Measurements from ENCODE around the gene TRNAU1AP.
"Not testable (repeated sequence)": the region's sequence is repeated elsewhere in the genome, so short reads cannot be mapped to it uniquely, and the experiment has no call there.

Gene TRNAU1AP

DNA sequence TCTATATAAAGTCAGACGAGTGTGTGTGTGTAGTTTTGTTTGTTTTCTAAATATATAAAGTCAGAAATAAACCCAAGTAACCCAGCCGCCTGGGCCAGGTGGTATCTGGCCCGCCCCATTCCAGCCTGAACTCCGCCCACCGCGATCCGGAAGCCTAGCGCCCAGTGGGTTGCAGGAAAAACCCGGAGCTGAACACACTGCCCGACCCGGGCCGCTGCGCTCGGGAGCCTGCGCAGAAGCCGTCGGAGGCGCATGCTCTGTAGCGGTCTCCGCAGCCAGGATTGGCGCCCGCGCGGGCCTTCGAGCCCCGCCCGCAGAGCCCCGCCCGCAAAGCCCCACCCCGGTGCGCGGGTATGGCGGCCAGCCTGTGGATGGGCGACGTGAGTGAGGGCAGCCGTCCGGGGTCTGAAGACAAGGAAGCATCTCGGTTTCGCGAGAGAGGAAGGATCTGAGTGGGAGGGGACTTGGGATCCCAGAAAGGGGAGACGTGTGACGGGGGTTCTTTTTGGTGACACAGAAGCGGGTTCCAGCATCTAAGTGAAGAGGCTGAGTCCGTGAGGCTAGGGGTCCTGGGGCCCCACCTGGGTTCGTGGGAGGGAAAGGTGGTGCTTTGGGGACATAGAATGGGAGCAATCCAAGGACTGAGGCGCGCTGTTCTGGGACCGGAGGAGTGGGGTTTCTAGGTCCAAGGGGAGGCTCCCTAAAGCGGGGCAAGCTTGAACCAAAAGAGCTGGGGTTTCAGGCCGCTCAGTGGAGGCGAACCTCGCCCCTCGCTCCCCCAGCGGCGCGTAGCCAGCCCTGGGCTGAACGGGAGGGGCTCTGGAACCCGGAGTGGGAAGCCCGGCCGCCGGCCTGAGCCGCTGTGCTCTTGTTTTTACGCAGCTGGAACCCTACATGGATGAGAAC, at the start of gene TRNAU1AP:
Gene TRNAU1AP, plus strand, starts transcription at position 328 of the 906 bp plus-strand sequence. Its CDS starts 26 bp downstream, at position 354.
- in situ Hi-C loops (cut with MboI; ENCODE audit: low sequenced_read_pairs), result no loop called here

GRCh38 chr1:28503117-28503516, 49.8 kb upstream of the TRNAU1AP start:
- in situ Hi-C loops (cut with MboI; ENCODE audit: low sequenced_read_pairs), result no loop called here

DNA sequence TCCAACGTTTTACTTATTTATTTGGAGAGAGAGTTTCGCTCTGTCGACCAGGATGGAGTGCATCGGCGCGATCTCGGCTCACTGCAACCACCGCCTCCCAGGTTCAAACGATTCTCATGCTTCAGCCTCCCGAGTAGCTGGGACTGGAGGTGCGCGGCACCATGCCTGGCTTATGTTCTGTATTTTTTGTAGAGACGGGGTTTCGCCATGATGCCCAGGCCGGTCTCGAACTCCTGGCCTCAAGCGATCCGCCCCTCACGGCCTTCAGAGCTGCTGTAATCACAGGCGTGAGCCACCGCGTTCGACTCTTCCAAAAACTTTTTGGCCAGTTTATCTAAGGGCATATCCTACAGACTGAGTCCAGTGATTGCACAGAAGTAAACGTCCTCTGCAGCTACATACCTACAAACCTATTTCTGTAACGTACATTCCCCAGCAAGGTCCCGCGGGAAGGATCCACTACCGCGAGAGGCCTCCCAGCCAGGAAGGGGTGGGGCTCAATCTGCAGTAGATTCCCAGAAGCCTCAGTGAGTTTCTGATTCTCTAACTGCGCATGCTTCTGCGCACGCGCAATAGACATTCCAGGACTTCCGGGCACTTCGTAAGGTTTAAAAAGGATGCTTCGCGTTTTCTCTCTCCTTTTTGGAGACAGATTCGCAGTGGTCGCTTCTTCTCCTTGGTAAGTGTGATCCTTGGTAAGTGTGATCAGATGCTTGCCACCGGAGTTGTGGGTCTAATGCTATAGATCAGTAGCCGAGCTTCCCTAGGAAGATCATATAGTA, 47.3 kb upstream of the TRNAU1AP start, which contains the start of gene RCC1:
Gene RCC1, plus strand, starts transcription at position 638 of the 782 bp plus-strand sequence. CDS start 23,824 bp downstream, outside the sequence.
- in situ Hi-C loops (cut with MboI; ENCODE audit: low sequenced_read_pairs), result no loop called here

GRCh38 chr1:28506907-28507246, 46.0 kb upstream of the TRNAU1AP start:
- in situ Hi-C loops (cut with MboI; ENCODE audit: low sequenced_read_pairs), result no loop called here

DNA sequence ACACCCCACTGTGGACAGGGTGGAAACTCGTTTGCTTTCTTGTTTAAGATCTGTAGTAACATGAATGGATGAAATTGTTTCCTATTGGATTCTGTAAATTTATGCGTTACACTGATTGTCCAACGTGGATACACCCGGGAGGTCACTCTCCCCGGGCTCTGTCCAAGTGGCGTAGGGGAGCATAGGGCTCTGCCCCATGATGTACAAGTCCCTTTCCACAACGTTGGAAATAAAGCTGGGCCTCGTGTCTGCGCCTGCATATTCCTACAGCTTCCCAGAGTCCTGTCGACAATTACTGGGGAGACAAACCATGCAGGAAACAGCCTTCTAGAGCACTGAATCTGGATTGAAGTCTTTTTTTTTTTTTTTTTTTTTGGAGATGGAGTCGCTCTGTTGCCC, 45.6 kb upstream of the TRNAU1AP start:
- in situ Hi-C loops (cut with MboI; ENCODE audit: low sequenced_read_pairs), result no loop called here

- in situ Hi-C loops (cut with MboI; ENCODE audit: low sequenced_read_pairs), result no loop called here
Observed at GRCh38 chr1:28507646-28508434, 45.0 kb upstream of the TRNAU1AP start.

DNA sequence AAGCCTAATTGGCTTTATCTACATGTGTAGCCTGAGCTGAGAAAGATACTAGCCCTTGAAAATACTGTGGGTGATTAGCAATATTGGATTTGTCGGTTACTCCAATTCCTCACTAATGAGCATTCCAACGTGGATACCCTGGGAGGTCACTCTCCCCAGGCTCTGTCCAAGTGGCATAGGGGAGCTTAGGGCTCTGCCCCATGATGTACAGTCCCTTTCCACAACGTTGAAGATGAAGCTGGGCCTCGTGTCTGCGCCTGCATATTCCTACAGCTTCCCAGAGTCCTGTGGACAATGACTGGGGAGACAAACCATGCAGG, 44.5 kb upstream of the TRNAU1AP start:
- in situ Hi-C loops (cut with MboI; ENCODE audit: low sequenced_read_pairs), result no loop called here

- in situ Hi-C loops (cut with MboI; ENCODE audit: low sequenced_read_pairs), result no loop called here
Observed at GRCh38 chr1:28509705-28510272, 43.1 kb upstream of the TRNAU1AP start.

DNA sequence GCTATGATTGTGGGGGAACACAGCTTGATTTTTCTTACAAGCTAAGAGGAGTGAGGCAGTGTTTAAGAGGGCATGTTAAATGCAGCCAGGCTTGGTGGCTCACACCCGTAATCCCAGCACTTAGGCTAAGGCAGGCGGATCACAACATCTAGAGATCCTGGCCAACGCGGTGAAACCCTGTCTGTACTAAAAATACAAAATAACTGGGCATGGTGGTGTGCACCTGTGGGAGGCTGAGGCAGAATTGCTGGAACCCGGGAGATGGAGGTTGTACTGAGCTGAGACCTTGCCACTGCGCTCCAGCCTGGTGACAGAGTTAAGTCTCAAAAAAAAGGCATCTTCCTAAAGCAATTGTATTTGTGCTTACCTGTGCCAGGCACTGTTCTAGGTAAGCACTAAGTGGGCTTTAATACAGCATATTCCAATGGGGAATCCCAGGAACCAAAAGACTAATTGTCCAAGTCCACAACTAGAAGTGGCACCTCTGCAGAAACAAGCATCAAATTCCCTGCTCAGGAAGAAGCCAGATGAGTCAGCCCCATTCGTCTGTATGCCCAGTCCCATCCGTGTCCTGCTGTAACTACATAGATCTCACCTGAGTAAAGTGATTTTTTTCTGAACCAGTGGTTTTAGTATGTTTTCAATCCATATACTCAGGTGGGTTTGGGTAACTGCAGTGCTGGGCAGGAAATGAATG, 42.5 kb upstream of the TRNAU1AP start:
- in situ Hi-C loops (cut with MboI; ENCODE audit: low sequenced_read_pairs), result no loop called here

- in situ Hi-C loops (cut with MboI; ENCODE audit: low sequenced_read_pairs), result no loop called here
Observed at GRCh38 chr1:28510970-28511440, 41.9 kb upstream of the TRNAU1AP start.

DNA sequence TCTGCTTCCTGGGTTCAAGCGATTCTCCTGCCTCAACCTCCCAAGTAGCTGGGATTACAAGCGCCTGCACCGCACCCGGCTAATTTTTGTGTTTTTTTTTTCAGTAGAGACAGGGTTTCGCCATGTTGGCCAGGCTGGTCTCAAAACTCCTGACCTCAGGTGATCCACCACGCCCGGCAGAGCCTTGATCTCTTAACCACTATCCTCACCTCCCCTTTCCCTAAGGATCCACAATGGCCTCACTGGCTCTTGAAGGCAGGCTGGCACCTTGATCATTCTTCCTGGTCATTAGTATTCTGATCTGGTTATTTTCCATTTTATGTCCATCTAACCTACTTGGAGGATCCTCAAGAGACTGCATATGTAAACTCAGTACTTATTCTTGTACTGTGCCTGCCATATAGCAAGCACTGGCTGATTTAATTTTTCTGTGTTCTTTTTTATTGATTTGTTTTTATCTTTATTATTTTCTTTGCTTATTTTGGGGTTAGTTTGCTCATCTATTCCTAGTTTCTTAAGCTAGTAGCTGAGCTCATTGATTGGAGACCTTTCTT, 40.8 kb upstream of the TRNAU1AP start:
- in situ Hi-C loops (cut with MboI; ENCODE audit: low sequenced_read_pairs), result no loop called here

DNA sequence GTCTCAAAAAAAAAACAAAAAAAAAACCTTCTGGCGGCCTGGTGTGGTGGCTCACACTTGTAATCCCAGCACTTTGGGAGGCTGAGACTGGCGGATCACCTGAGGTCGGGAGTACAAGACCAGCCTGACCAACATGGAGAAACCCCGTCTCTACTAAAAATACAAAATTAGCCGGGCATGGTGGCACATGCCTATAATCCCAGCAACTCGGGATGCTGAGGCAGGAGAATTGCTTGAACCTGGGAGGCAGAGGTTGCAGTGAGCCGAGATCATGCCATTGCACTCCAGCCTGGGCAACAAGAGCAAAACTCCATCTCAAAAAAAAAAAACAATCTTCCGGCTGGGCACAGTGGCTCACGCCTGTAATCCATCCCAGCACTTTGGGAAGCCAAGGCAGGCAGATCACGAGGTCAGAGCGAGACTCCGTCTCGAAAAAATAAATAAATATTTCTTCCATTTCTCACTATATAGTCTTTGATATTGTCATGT, 38.4 kb upstream of the TRNAU1AP start:
- in situ Hi-C loops (cut with MboI; ENCODE audit: low sequenced_read_pairs), result not testable (repeated sequence)

DNA sequence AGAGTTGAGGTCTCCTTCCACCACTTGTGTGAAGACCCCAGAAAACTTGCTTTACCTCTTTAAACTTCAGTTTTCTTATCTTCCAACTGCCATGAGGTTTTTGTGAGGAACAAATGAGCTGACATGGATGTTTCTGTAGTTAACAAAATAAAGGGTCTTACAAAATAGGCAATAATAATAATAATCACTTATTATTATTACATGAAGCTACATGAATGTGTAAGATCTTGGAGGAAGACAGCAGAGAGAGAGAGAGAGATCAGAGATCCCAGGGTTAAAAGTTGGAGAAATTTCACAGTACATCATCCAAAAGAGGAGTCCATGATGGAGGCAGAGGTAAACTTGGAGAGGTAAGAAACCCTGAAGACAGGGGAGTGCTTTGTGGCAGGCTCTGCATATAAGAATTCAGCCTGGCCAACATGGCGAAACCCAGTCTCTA, 36.3 kb upstream of the TRNAU1AP start:
- in situ Hi-C loops (cut with MboI; ENCODE audit: low sequenced_read_pairs), result no loop called here

- in situ Hi-C loops (cut with MboI; ENCODE audit: low sequenced_read_pairs), result no loop called here
Observed at GRCh38 chr1:28517649-28517999, 35.3 kb upstream of the TRNAU1AP start.

- in situ Hi-C loops (cut with MboI; ENCODE audit: low sequenced_read_pairs), result no loop called here
Observed at GRCh38 chr1:28518000-28518744, 34.7 kb upstream of the TRNAU1AP start.

DNA sequence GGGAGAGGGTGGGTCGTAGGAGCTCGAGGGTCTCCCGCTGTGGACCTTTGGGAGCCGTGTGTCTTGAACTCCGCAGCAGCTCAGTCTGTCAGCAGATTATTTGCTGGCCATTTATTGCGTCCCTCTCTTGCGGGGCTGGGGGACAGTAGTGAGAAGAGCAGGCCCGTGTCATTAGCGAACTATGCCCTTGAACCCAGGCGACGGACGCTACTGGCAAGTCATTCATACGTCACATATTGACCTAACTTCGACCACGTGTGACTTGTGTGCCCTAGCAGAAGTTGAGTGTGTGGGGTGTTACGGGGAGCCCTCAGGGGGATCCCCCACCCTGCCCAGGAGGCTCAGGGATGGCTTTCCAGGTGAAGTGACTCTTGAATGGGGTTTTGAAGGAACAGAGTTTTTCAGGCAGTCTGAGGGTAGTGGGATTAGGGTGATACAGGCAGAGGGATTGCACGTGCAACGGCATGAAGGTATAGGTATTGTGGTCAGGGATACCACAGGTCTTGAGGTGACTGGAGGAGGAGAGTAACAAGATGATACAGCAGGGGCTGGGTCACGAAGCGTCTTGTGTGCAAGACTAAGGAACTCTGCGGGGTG, 34.0 kb upstream of the TRNAU1AP start:
- in situ Hi-C loops (cut with MboI; ENCODE audit: low sequenced_read_pairs), result no loop called here

DNA sequence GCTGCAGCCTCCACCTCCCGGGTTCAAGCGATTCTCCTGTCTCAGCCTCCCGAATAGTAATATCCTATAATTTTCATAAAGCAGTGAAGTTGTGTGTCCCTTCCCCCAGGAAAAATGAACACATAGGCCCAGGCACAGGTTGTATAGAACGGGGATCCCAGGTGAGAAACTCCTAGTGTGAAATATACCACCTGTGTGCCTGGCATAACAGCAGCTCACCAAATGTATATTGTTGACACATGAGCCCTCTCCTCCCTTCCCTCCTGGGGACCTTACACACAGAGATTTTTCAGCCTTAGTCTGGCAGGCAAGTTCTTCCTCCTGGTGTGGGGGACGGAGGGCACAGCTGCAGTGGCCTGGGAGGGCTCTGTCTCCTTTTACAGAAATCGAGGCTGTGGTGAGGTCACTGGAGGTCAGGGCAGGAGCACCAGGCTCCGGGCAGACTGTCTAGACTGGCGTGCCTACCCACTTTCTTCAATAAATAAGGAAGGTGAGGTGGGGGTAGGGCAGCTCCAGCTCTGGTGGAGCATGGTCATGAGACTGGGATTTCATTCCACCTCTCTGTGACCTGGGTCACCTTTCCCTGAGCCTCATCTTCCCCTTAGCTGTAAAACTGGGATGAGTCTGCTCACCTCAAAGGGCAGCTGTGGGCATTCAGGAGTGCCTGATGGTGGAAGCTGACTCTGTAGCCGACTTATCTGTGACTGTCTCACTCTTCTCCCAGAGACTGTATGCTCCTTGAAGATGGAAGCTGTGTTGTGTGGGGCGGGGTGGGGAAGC, 32.7 kb upstream of the TRNAU1AP start:
- in situ Hi-C loops (cut with MboI; ENCODE audit: low sequenced_read_pairs), result no loop called here

DNA sequence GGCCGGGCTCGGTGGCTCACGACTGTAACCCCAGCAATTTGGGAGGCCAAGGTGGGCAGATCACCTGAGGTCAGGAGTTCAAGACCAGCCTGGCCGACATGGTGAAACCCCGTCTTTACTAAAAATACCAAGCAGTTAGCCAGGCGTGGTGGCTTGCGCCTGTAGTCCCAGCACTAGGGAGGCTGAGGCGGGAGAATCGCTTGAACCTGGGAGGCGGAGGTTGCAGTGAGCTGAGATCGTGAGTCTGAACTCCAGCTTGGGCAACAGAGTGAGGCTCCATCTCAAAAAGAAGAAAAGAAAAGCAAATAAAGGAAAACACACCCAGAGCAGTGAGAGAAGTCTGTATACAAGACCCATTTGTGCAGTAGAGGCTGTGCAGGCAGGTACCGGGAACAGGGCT, 32.1 kb upstream of the TRNAU1AP start:
- in situ Hi-C loops (cut with MboI; ENCODE audit: low sequenced_read_pairs), result not testable (repeated sequence)
